Head of caudate nucleus (tissue), 42 donors: ENCODE data around the gene ATXN3.

Experiments used
- DNase-seq, 42 donors: peaks; one replicate each; pipeline versions ENCODE4 v3.0.0 to v3.0.0-alpha.2; 2020 to 2021; ENCODE audit warnings: mixed read lengths in 7 of 42
- intact Hi-C: fragments of 100-400 bp; cut with DNase I; formaldehyde crosslinking; loops from one replicate; pipeline ENCODE4 v1.15.0; 2022

ATXN3 gene

DNA sequence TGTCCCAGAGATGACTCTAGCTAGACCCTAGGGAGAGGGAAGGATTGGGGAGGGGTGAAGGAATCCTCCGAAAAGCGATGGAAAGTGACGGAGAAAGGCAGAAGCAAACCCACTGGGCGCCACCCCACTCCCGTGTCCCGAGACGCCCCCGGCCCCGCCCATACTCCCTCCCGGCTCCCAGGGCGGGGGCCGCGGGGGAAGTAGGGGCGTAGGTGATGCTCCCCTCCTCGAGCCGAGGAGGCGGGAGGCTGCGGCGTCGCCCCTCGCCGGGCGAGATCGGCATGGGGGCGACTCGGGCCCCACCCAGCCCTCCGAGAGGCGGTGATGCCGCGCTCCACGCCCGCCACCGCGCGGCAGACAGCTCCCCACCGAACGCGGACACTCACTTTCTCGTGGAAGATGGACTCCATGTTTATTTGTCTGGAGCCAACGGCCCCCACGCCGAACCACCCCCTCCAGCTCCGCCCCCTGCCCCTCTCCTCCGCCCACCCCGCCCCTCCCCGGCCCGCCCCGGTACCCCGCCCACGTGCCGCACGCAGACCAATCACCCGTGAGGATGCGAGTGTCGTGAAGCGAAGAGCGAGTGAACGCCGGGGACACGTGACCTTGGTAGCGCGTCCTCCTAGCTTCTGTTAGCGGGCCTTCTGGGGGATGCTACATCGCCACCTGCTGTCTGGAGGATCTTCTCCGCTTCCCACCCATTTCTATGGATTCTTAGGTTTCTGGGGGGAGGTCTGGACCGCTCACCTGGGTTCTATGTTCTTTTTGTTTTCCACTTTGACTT, at the start of gene ATXN3:
TSS of gene ATXN3 (minus strand) at position 440 of the 784 bp plus-strand sequence. CDS start at position 410, 30 bp downstream.
- DNase-seq, result peak; percentile 96 to 100 (median 99)
- intact Hi-C loops, result loop anchor here (2.0 kb wide), 1 partner anchor 66 kb away; the partner anchor contains the start of gene TRIP11

GRCh38 chr14:92154283-92154942, 48.0 kb upstream of the ATXN3 start:
- no peak for DNase-seq
- intact Hi-C loops, result no loop called here

DNA sequence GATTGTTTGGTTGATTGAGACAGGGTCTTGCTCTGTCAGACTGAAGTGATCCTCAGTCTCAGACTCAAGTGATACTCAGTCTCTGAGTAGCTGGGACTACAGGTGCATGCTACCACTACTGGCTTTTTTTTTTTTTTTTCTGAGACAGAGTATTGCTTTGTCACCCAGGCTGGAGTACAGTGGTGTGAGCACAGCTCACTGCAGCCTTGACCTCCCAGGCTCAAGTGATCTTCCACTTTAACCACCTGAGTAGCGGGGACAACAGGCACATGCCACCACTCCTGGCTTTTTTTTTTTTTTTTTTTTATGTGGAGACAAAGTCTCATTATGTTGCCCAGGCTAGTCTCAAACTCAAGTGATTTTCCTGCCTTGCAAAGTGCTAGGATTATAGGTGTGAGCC, 47.2 kb upstream of the ATXN3 start:
- intact Hi-C loops, result no loop called here
- no peak for DNase-seq

DNA sequence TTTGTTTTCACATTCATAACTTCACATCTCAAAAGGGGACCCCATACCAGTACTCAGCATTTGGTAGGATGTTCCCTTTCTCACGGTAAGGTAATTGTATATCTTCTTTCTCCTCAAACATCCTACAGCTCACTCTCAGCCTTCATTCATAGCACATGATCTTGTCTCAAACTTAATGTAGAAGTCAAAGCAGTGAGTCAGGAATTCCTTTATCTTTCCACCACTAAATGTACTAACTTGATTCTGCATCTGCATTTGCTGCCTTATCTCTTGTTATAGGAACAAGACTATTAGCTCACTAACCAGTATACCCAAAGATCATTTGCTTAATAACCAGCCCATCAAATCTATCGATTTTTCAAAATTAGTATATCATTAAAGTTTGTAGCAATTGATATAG, 38.3 kb upstream of the ATXN3 start:
- intact Hi-C loops, result no loop called here
- no peak for DNase-seq

DNA sequence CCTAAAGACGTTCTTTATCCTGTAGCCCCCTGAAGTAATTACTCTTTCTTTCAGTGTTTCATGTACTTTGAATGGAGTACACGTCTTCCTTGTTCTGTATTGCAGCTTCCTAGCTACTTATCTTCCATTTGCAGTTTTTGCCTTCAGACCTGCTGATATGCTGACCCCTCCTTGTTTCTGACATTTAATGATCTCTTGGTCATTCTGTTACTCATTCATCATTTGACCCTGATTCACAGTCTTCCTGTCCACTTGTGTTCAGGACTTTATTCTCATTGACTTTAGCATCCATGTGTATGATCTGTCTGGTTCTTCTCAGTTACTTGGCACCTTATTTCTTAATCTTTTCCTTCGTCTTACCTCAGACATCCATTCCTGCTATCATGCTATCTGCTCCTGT, 37.6 kb upstream of the ATXN3 start:
- intact Hi-C loops, result no loop called here
- DNase-seq, result no peak

- DNase-seq, result no peak
- intact Hi-C loops, result no loop called here
Observed at GRCh38 chr14:92143309-92143708, 36.9 kb upstream of the ATXN3 start.

DNA sequence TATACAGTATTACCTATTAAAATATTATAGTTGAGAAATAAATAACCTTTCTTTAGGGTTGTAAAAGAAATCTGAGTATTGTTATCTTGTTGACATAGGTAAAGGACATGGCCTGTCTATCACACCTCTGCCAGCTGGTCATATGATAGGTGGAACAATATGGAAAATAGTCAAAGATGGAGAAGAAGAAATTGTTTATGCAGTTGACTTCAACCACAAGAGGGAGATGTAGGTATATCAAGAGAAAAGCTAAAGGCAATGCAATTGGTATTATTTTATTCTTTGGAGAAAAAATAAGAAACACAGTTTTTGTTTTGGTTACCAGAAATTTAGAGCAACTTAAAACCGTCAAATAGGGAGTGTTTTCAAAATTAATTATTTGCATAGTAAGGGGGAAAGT, 28.9 kb upstream of the ATXN3 start:
- intact Hi-C loops, result no loop called here
- DNase-seq, result no peak

- intact Hi-C loops, result no loop called here
- no peak for DNase-seq
Observed at GRCh38 chr14:92134456-92134855, 28.1 kb upstream of the ATXN3 start.

DNA sequence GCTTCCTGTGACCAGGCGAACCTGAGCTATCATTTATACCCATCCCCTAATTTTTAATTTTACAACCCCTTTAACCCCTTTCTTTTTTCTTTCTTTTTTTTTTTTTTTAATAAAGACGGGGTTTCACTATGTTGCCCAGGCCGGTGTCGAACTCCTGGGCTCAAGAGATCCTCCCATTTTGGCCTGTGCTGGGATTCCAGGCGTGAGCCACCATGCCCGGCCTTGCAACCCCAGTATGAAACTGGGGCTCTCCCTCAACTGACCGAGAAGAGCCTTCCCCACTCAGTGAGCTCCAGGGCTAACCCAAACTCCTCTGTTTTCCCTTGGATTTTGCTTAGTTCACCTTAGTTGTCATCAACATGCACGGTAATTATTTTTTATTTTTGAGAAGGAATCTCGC, 16.4 kb upstream of the ATXN3 start:
- DNase-seq, result no peak

GRCh38 chr14:92122351-92122677, 15.9 kb upstream of the ATXN3 start:
- intact Hi-C loops, result no loop called here
- DNase-seq, result peak in 2 of 42 donors; percentile 49 to 53

More for the DNA sequence above, 16.4 kb upstream of the ATXN3 start:
- intact Hi-C loops, result no loop called here

- intact Hi-C loops, result no loop called here
- peak; percentile 71 to 96 (median 92) for DNase-seq
Observed at GRCh38 chr14:92121670-92122350, 15.4 kb upstream of the ATXN3 start, which contains the start of the genes CPSF2 and NDUFB1. Gene CPSF2 (plus strand): TSS chr14:92121969. CDS start chr14:92130985, 9,016 bp downstream. Gene NDUFB1 (minus strand): TSS chr14:92121706. CDS start chr14:92117637, 4,069 bp downstream.

GRCh38 chr14:92121207-92121669, 14.9 kb upstream of the ATXN3 start:
- peak in 21 of 42 donors; percentile 18 to 69 (median 42) for DNase-seq
- intact Hi-C loops, result no loop called here

- intact Hi-C loops, result no loop called here
- DNase-seq, result no peak
Observed at GRCh38 chr14:92109490-92109889, 3.1 kb upstream of the ATXN3 start.

GRCh38 chr14:92108345-92109254, 2.2 kb upstream of the ATXN3 start:
- intact Hi-C loops, result no loop called here
- peak in 6 of 42 donors; percentile 5 to 43 (median 28) for DNase-seq

DNA sequence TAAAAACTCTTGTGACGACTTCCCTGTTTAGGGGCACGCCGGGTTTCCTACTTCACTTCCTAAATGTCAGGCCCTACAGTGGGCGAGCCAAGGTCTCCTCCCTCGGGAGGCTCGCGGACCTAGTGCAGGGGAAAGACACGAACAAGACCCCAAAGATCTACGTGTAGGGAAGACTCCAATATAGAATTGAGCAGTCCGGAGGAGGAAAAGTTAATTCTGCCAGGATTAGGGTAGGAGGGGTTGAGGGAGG, 564 bp downstream of the ATXN3 start:
- intact Hi-C loops, result loop anchor here (2.0 kb wide), 1 partner anchor 65 kb away; the partner anchor contains the start of gene TRIP11
- DNase-seq, result peak in 23 of 42 donors; percentile 18 to 71 (median 41)

- intact Hi-C loops, result no loop called here
- no peak for DNase-seq
Observed at GRCh38 chr14:92105073-92105892, 1.1 kb downstream of the ATXN3 start.

GRCh38 chr14:92103363-92103989, 2.9 kb downstream of the ATXN3 start:
- intact Hi-C loops, result no loop called here
- no peak for DNase-seq

DNA sequence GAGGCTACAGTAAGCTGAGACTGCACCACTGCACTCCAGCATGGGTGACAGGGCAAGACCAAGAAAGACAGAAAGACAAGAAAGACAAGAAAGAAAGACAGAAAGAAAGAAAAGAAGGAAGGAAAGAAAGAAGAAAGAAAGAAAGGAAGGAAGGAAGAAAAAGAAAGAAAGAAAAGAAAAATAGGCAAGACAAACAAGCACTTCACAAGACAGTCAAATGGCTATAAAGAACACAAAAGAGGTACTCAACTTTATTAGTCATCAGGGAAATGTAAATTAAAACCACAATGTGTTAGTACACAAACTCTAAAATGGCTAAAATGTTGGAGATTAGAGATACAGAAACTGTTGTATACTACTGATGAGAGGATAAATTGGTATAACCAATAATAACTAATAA, 6.6 kb downstream of the ATXN3 start:
- DNase-seq, result no peak
- intact Hi-C loops, result no loop called here
